Rectal smooth muscle tissue (tissue), 1 donor: ENCODE results near the gene ETV1.

ENCODE experiments used
- H3K27ac ChIP-seq: one replicate; pipeline ENCODE4 v1.7.0; 2013; ENCODE audit warnings: low read depth, low read length, inconsistent platforms
- H3K27me3 ChIP-seq: one replicate; pipeline ENCODE4 v1.7.0; 2013; ENCODE audit warnings: low read length; ENCODE audit not compliant: control insufficient read depth, insufficient read depth
- H3K36me3 ChIP-seq: one replicate; pipeline ENCODE4 v1.7.0; 2013; ENCODE audit warnings: low read length; ENCODE audit not compliant: control insufficient read depth, insufficient read depth
- H3K4me1 ChIP-seq: one replicate; pipeline ENCODE4 v1.7.0; 2013; ENCODE audit warnings: low read length; ENCODE audit not compliant: control insufficient read depth, insufficient read depth
- H3K4me3 ChIP-seq: one replicate; pipeline ENCODE4 v1.7.0; 2013; ENCODE audit warnings: low read length
- H3K9ac ChIP-seq: one replicate; pipeline ENCODE4 v1.7.0; 2013; ENCODE audit warnings: low read length

ETV1 gene

DNA sequence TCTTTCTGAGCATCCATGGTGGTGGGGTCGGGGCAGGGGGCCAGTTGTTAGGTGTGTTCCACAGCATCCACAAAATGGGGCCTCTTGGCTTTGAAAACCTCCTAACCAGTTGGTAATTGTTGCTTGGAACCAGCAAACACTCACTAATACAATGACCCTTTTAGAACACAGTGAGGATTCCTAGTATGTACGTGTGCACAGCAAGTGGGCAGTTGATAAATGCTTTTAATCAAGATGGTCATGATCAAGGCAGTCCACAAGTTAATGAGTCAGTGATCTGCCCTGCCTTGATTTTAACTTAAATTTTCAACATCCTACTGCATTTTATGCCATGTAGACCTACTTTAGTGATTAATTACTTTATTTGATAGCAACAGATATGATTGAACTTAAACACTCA lies 103.1 kb downstream of the ETV1 start:
- Histone ChIP-seq H3K9ac (no peak overlapping the region), H3K4me3 (no peak overlapping the region), H3K4me1 (no peaks in the 10 kb centered on the region), H3K27me3 (no peaks in the 10 kb centered on the region), H3K36me3 (no peaks in the 10 kb centered on the region), H3K27ac (no peak overlapping the region)

DNA sequence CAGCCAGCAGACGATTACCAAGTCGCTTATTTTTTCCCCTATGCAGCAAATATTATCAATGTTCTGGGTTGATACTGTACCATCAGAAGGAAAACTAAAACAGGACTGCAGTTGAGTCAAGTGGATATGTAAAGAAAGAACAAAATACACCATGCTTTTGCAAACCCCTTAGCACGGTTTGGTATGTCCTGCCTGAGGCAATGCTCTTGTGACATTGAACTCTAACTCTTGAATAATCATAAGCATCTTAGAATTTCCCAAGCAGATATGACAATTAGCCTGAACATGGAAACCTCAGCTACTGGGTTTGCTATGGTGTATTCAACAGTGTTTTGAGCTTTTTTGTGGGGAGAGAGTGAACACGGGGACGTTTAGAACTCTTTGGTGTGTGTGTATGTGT lies 107.4 kb downstream of the ETV1 start:
- Histone ChIP-seq H3K9ac (no peak overlapping the region), H3K4me1 (no peaks in the 10 kb centered on the region), H3K36me3 (no peaks in the 10 kb centered on the region), H3K27me3 (no peaks in the 10 kb centered on the region), H3K4me3 (no peak overlapping the region), H3K27ac (no peak overlapping the region)

DNA sequence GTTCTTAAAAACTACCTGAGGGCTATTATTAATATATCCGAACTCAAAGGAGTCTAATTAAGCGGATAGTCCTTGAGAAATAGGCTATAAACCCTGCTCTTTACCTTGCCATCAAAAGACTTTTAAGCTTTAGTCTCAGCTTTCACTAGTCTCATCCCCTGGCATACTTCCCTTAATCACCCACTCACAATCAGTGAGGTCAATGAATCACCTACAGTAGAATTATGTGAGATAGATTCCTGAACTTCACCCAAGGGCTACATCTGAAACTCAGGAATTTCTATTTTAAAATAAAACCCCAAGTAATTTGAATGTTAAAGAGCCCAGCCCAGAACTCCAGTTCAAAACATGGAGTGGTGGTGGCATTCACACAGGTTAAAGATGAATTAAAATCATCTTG lies 108.7 kb downstream of the ETV1 start:
- H3K27me3 ChIP-seq: no peaks in the 10 kb centered on the region
- H3K27ac ChIP-seq: no peak overlapping the region
- no peak overlapping the region for H3K9ac ChIP-seq
- H3K36me3 ChIP-seq: no peaks in the 10 kb centered on the region
- no peak overlapping the region for H3K4me3 ChIP-seq
- H3K4me1 ChIP-seq: no peaks in the 10 kb centered on the region

DNA sequence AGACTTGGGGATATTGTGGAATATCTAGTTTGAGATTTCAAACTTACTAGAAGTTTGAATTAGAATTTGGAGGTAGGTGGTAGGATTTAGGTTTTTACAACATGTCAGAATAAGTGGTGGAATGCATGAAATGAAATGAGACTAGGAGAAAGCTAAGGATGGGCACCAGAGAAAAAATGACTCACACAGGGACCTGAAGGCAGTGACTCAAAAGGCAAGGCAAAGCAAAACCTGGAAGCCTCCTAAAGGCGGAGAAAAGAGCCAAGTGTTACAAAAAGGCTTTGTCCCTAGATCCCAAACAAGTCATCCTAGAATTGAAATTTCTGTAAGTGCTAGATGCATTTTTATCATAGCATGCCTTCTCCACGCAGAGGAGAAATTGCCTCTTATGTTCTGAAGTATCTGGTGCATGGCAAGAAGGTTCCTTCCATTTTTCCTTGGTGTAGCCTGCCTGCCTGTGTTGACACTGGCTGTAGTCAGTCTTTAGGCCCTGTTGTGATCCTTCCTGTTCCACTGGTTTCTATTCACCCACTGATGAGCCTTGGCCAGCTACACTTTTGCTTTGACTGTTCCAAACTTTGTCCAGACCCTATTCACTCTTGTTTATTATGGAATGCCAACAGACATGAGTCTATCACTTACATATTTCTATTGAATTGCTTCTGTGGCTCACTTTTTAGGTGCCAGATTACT lies 109.3 kb downstream of the ETV1 start:
- Histone ChIP-seq H3K4me3 (no peak overlapping the region), H3K27me3 (no peaks in the 10 kb centered on the region), H3K27ac (no peak overlapping the region)

DNA sequence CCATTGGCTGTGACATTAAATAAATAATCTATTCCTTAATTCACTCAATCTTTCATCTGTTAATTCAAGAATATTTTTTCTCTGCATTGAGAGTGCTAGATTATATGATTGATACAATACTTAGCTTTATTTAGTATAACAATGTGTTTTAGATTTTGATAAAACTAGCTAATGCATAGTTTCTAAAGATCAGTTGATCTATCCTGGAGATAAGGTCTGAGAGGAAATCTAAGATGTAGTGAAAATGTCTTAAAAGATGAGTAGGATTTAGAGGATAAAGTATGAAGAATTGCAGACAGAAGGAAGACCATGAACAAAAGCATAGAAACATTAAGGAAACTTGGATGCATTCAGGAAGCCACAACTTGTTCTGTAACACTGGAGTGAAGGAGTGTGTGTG lies 110.3 kb downstream of the ETV1 start:
- Histone ChIP-seq H3K36me3 (no peaks in the 10 kb centered on the region), H3K27me3 (no peaks in the 10 kb centered on the region), H3K4me3 (no peak overlapping the region), H3K27ac (no peak overlapping the region), H3K4me1 (no peaks in the 10 kb centered on the region), H3K9ac (no peak overlapping the region)

More for the DNA sequence above, 109.3 kb downstream of the ETV1 start:
- no peaks in the 10 kb centered on the region for H3K36me3 ChIP-seq
- no peaks in the 10 kb centered on the region for H3K4me1 ChIP-seq
- H3K9ac ChIP-seq: no peak overlapping the region

DNA sequence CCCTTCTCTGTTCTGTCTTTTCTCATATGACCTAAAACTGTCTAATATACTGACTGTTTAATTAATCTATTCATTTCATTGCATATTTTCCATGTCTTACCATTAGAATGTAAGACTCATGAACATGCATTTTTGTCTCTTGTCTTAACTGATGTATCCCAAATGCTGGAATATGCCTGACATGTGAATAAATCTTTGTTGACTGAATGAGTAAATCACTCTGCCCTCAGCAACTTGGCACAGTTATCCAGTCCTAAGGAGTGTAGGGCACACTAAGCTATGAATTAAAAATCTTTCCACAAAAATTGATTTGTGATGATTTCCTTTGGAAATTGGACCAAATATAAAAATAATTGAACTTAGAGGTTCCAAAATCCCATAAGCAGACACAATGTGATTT lies 111.3 kb downstream of the ETV1 start:
- H3K4me3 ChIP-seq: no peak overlapping the region
- no peak overlapping the region for H3K9ac ChIP-seq
- no peaks in the 10 kb centered on the region for H3K36me3 ChIP-seq
- H3K4me1 ChIP-seq: no peaks in the 10 kb centered on the region
- H3K27ac ChIP-seq: no peak overlapping the region
- no peaks in the 10 kb centered on the region for H3K27me3 ChIP-seq

DNA sequence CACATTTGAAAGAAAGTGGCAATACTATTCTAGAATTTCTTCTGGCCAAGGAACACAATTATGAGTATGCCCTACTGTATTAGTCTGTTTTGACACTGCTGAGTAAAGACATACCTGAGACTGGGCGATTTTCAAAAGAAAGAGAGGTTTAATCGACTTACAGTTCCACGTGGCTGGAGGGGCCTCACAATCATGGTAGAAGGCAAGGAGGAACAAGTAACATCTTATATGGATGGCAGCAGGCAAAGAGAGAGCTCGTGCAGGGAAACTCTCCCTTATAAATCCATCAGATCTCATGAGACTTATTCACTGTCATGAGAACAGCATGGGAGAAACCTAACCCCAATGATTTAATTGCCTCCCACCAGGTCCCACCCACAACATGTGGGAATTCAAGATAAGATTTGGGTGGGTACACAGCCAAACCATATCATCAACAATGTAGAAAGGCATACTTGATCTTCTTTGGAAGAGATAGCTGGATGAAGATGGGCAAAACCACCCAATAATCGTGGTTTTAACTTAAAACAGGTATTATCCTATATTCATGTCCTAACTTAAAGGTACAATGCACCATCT lies 113.9 kb downstream of the ETV1 start:
- no peaks in the 10 kb centered on the region for H3K36me3 ChIP-seq
- H3K27me3 ChIP-seq: no peaks in the 10 kb centered on the region
- H3K4me3 ChIP-seq: no peak overlapping the region
- H3K27ac ChIP-seq: no peak overlapping the region
- no peak overlapping the region for H3K9ac ChIP-seq
- no peaks in the 10 kb centered on the region for H3K4me1 ChIP-seq

DNA sequence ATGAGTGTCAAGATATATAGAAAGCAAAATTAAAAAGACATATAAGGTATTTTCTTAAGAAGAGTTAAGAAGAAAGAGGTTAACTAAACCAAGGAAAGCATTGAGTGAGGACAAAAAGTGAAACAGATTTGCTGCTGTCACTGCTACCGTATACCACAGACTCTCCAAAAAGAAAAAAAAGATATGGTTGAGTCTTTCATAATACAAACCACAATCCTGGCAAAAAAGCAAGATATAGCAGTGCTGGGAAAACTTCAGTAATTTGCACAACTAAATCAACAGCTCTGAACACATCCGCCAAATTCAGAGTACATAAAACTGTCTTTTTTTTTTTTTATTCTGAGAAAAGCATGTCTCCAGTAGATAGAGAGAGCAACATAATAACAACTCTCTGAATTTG lies 114.7 kb downstream of the ETV1 start:
- Histone ChIP-seq H3K27ac (no peak overlapping the region), H3K36me3 (no peaks in the 10 kb centered on the region), H3K9ac (no peak overlapping the region), H3K27me3 (no peaks in the 10 kb centered on the region), H3K4me3 (no peak overlapping the region), H3K4me1 (no peaks in the 10 kb centered on the region)

DNA sequence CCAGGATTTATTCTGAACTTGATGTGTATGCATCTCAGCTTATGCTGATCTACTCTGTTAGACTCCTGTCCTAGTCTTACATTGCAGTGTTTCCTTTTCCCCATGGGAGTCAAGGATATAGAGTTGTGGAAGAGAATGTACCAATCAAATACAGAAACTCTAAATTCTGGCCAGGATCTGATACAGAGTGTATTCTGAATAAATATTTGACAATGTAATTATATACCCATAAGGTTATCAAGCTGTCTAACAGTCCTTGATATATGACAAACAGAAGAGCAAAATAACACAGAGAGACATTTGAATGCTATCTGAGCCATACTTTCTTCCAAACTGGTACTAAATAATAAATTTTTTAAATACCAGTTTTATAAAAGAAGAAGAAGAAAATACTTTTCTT lies 116.8 kb downstream of the ETV1 start:
- H3K27ac ChIP-seq: no peak overlapping the region
- no peaks in the 10 kb centered on the region for H3K36me3 ChIP-seq
- no peak overlapping the region for H3K9ac ChIP-seq
- no peaks in the 10 kb centered on the region for H3K4me1 ChIP-seq
- no peaks in the 10 kb centered on the region for H3K27me3 ChIP-seq
- no peak overlapping the region for H3K4me3 ChIP-seq

DNA sequence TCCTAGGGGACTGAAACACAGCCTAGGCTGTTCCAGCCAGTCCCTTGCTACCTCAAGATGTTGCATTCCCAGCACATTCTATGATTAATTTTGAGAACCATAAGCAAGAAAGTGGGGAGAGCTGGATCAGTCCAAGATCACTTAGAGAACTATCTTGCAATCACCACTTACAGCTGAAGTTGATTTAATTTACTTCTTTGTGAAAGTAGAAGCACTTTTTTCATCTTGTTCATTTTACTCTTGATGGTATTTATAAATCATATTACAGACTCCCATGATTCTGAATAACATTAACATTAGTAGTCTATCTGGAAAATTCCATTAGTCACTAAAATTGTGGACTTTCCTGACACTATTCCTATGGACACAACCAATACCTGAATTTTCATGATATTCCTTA lies 118.5 kb downstream of the ETV1 start:
- H3K4me3 ChIP-seq: no peak overlapping the region
- no peaks in the 10 kb centered on the region for H3K36me3 ChIP-seq
- H3K9ac ChIP-seq: no peak overlapping the region
- H3K27me3 ChIP-seq: no peaks in the 10 kb centered on the region
- no peak overlapping the region for H3K27ac ChIP-seq
- no peaks in the 10 kb centered on the region for H3K4me1 ChIP-seq

DNA sequence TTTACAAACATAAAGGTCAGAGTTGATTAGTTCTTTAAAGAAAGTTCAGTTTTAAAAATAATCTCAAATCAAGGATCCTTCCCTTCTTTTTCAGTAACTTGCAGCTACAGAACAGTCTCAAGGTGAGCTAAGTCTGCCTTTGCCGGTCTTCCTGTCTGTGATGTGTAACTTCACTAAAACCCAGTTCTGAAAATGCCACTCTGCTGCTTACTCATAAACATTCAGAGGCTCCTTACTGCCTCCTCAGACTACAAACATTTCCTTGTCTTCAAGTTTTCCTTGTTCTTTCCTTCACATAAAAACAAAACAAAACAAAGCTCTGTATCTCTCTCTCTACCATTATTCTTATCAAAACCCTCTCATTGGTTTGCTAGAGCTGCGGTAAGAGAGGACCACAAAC lies 128.7 kb downstream of the ETV1 start:
- Histone ChIP-seq H3K4me3 (no peak overlapping the region), H3K4me1 (no peaks in the 10 kb centered on the region), H3K27me3 (no peaks in the 10 kb centered on the region), H3K36me3 (no peaks in the 10 kb centered on the region), H3K27ac (no peak overlapping the region), H3K9ac (no peak overlapping the region)

DNA sequence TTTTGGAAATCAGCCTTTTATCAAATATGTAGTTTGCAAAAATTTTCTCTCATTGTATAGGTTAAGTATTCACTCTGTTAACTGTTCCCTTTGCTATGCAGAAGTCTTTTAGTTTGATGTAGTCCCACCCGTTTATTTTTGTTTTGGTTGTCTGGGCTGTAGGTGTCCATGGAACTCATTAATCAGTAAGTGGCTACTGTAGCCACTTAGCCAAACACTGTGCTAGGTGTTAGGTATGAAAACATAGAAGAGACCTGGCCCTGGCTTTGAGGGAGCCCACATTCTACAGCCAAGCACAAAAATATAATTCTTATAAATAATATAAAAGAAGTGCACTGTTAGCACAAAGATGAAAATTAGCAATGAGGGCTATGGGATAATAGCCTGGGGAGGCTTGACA lies 133.5 kb downstream of the ETV1 start:
- H3K27me3 ChIP-seq: no peaks in the 10 kb centered on the region
- no peaks in the 10 kb centered on the region for H3K36me3 ChIP-seq
- H3K4me3 ChIP-seq: no peak overlapping the region
- no peaks in the 10 kb centered on the region for H3K4me1 ChIP-seq
- no peak overlapping the region for H3K27ac ChIP-seq
- H3K9ac ChIP-seq: no peak overlapping the region

DNA sequence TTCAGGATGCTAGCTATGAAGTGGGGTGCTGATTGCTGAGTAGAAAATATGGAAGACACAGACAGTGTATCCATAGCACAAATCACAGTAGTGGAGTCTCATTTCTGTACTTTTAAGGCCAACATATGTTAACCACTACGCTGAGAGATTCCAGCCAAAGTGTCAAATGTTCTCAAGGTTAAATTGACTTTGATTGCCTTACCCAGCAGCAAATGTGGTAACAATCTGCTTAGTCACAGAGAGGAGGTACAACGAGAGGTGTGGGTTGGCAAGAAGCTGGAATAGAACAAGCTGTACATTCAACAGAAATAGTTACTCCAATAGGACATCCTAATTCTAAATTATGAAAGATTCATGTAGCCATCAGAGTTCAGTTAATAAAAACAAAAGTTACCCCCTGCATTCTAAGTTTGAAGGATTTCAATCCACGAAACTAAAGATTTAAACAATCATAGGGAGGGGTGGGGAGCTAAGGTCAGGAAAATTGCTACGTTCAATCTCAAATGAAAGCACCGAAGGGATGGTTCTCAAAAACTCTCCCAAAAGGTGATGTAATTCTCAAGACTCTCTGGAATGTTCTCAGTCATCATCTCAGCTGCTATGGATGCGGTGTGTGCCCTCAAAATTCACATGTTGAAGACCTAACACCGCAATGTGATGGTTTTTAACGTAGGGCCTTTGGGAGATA lies 137.0 kb downstream of the ETV1 start:
- Histone ChIP-seq H3K36me3 (no peaks in the 10 kb centered on the region), H3K27me3 (no peaks in the 10 kb centered on the region), H3K4me3 (no peak overlapping the region), H3K9ac (no peak overlapping the region), H3K4me1 (no peaks in the 10 kb centered on the region), H3K27ac (no peak overlapping the region)
